ENCODE results near the gene RP2.

DNA sequence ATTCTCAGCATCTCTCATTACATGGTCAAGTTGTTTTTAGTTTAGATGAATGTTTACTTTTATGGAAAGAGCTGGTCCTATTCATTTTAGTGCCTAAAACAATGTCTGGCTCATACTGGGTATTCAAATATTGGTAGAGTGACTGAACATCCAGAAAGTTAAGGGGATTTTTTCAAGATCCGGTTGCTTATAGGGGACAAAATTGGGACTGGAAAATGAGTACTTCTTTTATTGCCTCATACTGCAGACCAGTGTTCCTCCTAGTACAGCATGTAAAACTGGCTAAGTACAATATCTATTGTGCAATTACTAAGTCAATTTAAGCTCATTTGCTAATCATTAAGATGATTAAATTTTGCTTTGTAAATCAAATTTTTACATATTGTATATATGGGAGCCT, 13.9 kb downstream of the RP2 start:
- TF ChIP-seq, protein P1, sequence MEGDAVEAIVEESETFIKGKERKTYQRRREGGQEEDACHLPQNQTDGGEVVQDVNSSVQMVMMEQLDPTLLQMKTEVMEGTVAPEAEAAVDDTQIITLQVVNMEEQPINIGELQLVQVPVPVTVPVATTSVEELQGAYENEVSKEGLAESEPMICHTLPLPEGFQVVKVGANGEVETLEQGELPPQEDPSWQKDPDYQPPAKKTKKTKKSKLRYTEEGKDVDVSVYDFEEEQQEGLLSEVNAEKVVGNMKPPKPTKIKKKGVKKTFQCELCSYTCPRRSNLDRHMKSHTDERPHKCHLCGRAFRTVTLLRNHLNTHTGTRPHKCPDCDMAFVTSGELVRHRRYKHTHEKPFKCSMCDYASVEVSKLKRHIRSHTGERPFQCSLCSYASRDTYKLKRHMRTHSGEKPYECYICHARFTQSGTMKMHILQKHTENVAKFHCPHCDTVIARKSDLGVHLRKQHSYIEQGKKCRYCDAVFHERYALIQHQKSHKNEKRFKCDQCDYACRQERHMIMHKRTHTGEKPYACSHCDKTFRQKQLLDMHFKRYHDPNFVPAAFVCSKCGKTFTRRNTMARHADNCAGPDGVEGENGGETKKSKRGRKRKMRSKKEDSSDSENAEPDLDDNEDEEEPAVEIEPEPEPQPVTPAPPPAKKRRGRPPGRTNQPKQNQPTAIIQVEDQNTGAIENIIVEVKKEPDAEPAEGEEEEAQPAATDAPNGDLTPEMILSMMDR (conservative IDR thresholded peaks at IDR 0.05 in 1 of 2, IDR thresholded peaks at IDR 0.05 in 1 of 2; ENCODE audit: extremely low read depth in 1 of 2, insufficient read depth in 1 of 2, low read depth in 1 of 2, low read length in 2 of 2) = no peak
- TF ChIP-seq EZH2 (IDR thresholded peaks at IDR 0.05; ENCODE audit: borderline replicate concordance, low read length) = no peak
